Choroid plexus epithelial cell (primary cell): ENCODE measurements around the gene MTG2.
"Not testable (repeated sequence)": the region's sequence is repeated elsewhere in the genome, so short reads cannot be mapped to it uniquely, and the experiment has no call there.

ENCODE experiments used
- DNase-seq: peaks from one replicate; pipeline ENCODE4 v3.0.0-alpha.2; 2010; ENCODE audit warnings: low read depth
- H3K4me3 ChIP-seq: 2 replicates; pipeline ENCODE4 v1.5.1; 2011; ENCODE audit warnings: low read depth, mild to moderate bottlenecking, control low read depth, low read length, moderate library complexity
- TF ChIP-seq, protein P1 (sequence below): conservative IDR thresholded peaks from 2 replicates; pipeline ENCODE4 v1.5.1; 2011; ENCODE audit warnings: low read depth, mild to moderate bottlenecking, control low read depth, inconsistent platforms, low read length, moderate library complexity

MTG2 gene

DNA sequence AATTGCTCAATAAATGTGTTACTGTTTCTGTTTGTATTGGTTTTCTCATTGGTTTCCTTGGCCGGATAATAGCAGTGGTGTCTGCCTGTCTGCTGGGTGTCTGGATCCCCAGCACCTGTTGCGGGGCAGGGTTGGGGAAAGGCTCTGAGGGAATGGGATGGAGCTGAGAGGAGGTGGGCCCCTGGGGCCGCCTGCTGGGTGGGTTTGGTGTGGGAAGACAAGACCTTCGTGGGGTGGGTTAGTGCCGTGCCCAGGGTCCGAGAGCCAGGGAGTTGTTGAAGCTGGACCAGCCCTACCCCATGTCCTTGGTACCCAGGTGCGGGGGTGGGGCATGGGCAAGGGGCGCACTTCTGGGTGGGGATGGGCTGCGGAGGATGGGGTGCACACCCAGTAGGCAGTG is 35.3 kb upstream of the MTG2 start:
- no peak overlapping the region for H3K4me3 ChIP-seq
- DNase-seq = no peak
- TF ChIP-seq, protein P1, sequence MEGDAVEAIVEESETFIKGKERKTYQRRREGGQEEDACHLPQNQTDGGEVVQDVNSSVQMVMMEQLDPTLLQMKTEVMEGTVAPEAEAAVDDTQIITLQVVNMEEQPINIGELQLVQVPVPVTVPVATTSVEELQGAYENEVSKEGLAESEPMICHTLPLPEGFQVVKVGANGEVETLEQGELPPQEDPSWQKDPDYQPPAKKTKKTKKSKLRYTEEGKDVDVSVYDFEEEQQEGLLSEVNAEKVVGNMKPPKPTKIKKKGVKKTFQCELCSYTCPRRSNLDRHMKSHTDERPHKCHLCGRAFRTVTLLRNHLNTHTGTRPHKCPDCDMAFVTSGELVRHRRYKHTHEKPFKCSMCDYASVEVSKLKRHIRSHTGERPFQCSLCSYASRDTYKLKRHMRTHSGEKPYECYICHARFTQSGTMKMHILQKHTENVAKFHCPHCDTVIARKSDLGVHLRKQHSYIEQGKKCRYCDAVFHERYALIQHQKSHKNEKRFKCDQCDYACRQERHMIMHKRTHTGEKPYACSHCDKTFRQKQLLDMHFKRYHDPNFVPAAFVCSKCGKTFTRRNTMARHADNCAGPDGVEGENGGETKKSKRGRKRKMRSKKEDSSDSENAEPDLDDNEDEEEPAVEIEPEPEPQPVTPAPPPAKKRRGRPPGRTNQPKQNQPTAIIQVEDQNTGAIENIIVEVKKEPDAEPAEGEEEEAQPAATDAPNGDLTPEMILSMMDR = no peak

DNA sequence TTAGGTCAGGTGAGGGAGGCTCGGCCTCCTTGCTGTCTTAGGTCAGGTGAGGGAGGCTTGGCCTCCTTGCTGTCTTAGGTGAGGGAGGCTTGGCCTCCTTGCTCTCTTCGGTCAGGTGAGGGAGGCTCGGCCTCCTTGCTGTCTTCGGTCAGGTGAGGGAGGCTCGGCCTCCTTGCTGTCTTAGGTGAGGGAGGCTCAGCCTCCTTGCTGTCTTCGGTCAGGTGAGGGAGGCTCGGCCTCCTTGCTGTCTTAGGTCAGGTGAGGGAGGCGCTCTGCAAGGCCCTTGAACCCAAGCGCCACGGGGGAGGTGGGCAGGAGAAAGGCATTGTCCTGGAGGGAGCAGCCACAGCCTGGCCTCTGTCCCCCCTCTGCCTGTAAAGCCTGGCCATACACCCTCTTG is 34.4 kb upstream of the MTG2 start:
- DNase-seq, H3K4me3 ChIP-seq: not testable (repeated sequence)

DNA sequence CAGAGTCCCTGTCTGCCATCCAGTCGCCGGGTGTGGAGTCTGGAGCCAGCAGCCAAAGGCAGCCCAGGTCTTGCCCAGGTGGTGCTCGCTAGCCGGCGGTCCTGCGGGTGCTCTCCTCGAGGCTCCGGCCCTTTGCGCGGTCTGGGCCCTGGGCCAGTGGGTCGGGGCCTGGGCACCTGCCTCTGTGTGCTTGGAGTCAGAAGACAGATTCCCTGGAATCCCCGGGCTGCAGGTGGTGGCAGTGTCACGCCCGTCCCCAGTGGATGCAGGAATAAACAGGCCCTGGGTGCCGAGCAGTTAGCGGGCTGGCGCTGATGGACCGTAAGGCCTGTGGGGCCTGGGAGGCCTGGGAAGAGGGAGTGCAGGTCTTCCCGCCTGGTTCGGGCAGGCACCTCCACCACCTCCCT is 33.9 kb upstream of the MTG2 start:
- no peak overlapping the region for H3K4me3 ChIP-seq
- TF ChIP-seq, protein P1 = no peak
- no peak for DNase-seq

DNA sequence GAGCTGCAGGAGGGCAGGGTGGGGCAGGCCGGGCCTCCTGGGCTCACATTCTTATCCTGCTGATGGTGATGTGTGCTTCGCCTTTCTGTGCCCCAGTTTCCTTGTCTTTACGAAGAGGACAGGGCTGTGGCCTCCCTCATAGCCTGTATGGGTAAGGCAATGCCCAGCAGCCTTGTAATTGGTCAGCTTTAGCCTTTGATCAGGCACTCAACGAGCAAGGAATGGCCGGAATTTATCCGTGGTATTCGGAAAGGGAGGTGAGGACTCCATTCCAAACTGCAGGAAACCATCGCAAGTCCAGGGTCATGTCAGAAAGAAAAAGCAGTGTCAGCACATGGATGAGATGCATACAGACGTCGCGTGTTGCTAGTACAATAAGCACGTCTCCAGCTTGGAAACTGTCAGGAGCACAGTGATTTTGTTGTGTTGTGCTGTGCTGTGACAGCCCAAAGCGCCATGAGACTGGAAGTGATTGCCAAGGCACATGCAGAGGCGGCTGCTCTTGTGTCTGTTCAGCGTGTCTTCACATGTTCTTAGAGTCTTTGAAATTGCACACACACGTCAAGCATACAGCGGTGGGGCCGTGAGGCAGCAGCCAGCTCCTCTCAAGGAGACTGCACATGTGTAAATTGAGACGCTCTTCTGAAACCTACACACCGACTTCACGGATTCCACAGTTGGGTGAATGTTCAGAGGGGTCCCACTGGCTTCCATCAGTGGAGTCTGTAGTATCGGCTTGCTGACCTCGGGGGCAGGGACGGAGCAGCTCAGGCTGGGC is 33.1 kb upstream of the MTG2 start:
- peak; percentile 67 for DNase-seq
- H3K4me3 ChIP-seq = no peak overlapping the region
- TF ChIP-seq, protein P1 = no peak

DNA sequence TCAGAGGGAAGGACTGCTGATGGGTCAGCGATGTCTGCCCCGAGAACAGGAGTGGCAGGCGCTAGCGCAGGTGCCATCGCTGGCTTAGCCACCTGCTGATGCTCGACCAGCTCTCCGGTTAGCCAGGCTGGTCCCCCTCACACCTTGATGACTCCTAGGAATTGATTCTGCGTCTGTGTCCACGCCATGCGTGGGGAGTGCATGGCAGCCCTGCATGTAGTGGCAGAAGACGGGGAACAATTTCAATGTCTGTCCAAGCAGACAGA is 32.6 kb upstream of the MTG2 start:
- DNase-seq = no peak
- no peak overlapping the region for H3K4me3 ChIP-seq
- TF ChIP-seq, protein P1 = no peak

DNA sequence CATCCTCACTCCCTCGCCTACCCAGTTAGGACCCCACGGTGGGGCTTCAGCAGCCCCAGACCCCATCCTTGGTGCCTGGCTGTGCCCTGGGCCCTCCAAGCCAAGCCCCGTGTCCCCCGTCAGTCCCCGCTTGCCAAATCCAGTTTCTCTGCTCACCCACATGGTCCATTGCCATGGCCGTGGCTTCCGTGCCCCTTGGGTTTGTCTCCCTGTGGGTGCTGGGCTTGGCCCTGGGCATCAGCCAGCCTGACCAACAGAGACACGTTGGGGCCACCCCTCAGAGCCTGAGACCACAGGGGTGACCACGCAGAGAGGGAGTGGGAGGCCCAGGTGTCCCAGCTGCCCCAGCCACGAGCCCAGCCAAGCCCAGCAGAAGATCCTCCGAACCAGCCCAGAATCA is 31.6 kb upstream of the MTG2 start:
- no peak overlapping the region for H3K4me3 ChIP-seq
- no peak for DNase-seq
- TF ChIP-seq, protein P1 = no peak

DNA sequence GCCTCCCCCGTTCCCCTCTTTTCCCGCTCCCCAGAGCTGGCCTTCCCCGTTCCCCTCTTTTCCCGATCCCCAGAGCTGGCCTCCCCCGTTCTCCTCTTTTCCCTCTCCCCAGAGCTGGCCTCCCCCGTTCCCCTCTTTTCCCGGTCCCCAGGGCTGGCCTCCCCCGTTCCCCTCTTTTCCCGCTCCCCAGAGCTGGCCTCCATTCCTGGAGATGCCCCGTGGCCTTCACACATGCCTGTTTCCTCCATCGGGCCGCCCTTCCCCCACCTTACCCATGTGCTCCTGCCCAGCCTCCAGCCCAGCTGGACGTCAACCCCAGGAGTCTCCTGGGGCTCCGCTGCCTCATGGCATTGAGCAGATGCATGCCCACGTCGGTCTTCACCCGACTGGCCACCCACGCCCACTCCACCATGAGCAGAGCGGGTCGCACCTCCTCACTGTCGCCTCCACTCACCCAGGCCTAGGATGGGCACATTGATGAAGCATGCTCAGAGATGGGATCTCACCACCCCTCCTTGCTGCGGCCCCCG is 30.9 kb upstream of the MTG2 start:
- no peak overlapping the region for H3K4me3 ChIP-seq
- TF ChIP-seq, protein P1 = no peak
- DNase-seq = no peak
